LHCN-M2 (cell line): ENCODE data around the gene PON3. TPM values are rescaled to one million over a fixed set of nuclear protein-coding genes. Genes with fewer than 3 reads are reported as not detected.

Experiments
- DNase-seq: peaks from one replicate; pipeline ENCODE4 v3.0.0-alpha.2; 2012; ENCODE audit warnings: low read depth
- total RNA-seq: library from RNA; depleted of rRNA; stranded (reverse); fragments of >200 nt; gene quantifications from 2 replicates; pipeline ENCODE4 v1.2.3, GENCODE V29; 2014

Gene PON3
- total RNA-seq, 1 experiment from 2014 or later: not detected

DNA sequence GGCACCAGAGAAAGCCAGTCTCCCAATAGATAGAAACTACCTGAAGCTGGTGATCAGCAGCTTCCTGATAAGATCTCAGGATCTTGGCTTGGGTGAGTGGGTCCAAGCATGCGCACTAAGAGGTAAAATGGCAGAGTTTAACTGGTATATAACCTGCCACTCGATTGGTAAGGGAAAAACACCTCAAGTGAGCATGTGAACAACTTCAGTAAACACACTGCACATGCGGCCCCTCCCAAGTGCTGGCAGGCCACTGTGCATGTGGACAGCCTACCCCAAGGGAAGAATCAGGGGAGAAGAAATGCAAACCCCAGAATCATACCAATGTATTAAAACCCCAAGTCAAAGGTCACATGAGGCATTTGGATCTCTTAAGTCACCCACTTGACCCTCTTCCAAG lies 54.1 kb downstream of the PON3 start:
- no peak for DNase-seq

DNA sequence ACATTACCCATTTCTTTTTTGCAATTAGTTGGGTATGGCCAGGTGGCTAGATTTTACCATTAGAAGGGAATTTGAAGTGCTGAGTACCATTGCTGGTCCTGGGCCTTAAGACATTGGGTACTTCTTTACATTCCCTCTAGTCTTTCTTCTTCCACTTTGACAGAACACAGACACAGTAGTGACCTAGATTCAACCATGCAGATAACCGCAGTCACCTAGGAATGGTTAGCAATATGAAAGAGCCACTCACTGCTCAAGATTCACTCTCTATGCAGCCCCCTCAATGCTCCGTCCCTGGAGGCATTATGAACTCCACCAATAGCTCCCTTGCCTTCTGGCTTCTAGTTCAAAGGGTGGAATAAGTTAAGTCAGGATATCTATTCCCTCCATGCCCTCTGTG lies 55.7 kb downstream of the PON3 start:
- DNase-seq: no peak

DNA sequence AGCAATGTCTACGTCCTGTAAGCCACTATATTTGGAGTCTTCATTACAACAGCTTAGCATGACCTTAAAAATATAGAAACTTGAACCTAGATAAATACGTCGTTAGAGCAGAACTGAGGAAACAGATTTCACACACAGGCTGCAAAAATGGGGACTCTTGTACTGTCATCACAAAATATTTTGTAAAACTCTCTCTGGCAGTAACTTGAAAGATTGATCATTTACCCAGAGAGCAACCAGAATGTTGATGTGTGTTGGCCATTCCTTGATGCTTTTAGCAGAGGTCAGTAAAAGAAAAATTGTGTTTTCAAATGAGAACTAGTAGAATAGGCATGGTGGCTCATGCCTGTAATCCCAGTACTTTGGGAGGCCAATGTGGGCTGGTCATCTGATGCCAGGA lies 57.3 kb downstream of the PON3 start:
- no peak for DNase-seq

DNA sequence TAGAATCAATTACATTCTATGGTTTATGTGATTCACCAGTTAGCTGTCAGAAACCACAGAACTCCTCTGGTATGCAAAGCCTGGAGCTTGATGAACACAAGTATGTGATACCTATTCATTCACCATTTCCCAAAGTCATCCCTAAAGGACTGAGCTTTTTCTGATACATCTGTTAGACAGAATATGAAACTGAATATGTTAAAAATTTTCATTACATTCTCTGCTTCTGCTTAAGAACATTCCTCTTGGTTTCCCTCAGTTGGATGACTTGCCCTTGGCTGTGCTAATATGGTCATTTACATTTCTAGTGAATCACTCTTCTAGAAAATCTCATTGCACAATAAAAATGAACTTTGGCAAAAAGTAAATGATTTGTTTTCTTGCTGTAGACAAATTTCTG lies 61.1 kb downstream of the PON3 start:
- DNase-seq: peak; percentile 89

DNA sequence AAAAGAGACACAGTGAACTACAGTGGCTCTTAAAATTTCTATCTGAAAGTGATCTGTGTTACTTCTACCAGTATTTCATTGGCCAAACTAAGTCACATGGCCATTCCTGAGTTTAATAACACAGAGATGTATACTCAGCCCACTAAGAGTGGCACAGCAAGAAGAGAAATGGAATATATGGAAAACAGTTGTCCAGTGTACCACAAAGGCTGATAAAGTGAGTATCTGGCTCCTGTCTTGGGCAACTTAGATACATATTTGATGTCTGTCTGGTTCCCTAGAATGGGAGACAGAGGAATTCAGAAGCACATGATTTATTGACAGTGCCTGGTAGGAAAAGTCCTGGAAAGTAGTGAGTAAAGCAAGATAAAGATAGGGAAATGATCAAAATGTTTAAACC lies 61.7 kb downstream of the PON3 start:
- DNase-seq: peak; percentile 55

DNA sequence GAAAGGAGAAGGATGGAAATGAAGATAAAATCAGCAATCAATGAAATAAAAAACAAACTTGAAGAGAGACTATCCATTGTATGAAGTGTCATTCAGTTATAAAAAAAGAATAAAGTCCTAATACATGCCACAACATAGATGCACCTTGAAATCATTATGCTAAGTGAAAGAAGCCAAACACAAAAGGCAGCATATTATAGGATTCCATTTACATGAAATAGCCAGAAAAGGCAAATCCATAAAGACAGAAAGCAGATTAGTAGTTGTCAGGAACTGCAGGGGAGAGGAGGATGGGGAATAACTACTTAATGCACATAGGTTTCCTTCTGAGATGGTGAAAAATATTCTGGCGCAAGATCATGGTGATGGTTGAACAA lies 65.2 kb downstream of the PON3 start:
- peak; percentile 8 for DNase-seq

DNA sequence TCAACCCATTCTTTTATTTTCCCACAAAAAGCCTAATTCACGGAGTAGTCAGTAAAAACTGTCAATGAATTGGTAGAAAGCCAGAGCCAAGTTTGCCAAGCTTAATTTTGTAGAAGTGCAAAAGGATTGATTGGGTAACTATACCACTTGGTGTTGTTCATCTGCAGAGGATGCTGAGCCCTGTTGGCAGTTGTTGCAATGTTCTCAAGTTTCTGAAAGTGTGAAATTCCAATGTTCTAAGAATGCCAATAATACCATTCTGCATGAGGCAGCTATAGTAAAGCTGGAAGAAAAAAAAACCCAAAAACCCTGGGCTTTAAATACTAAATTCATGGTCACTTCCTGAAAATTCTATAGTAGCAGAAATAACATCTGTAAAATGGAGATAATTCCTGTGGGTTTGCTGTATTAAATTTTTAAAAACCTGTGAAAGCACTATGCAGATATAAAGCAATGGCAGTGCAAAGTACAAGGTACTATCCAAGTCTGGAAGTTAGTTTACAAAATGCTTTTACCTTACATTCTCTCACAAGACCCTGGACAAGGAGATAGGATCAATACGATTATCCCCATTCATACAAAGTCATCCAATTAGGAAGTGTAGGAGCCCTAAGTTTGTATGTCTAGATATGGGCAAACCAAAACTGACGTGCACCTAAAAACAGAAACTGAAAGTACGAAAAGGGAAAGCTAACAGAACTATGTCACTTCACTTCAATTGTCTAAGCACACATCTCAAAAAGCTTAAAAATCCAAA lies 65.8 kb downstream of the PON3 start:
- DNase-seq: peak; percentile 85

DNA sequence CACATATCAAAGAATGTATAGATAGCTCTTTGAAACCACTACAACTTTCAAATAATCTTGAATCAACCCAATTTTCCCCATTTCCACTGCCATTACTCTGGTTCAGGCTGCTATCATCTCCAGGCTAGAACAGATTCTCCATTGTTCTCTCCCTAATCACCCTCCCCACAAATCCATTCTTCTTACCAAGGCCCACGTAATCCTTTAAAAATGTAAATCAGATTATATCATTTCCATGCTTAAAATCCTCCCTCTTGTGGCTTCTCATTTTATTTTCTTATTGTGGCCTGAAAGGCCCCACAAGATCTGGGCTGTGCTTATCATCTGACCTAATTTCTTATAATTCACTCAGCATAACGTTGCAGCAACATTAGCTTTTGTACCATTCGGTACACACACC lies 68.8 kb downstream of the PON3 start:
- peak; percentile 17 for DNase-seq

DNA sequence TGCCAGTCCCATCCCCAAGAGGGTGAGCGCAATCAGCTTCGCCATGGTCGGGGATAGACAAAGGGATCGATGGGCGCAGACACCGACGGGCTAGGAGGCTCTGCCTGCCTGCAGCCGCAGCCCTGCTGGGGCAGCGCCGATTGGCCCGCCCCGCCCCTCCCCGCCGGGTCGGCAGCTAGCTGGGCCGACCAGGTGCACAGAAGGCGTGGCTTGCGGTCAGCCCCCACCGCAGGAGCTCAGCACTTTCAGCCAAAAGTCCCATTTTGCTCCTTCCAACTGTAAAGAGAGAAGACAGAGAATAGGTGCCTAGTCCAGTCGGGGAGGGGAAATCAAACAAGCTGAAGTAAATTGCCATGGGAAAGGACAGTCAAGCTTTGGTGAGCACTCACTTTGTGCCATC lies 71.7 kb downstream of the PON3 start, which contains the start of gene PON1:
Gene PON1, minus strand, starts transcription at position 102 of the 400 bp plus-strand sequence. Its CDS starts 57 bp downstream, at position 45.
- DNase-seq: no peak

DNA sequence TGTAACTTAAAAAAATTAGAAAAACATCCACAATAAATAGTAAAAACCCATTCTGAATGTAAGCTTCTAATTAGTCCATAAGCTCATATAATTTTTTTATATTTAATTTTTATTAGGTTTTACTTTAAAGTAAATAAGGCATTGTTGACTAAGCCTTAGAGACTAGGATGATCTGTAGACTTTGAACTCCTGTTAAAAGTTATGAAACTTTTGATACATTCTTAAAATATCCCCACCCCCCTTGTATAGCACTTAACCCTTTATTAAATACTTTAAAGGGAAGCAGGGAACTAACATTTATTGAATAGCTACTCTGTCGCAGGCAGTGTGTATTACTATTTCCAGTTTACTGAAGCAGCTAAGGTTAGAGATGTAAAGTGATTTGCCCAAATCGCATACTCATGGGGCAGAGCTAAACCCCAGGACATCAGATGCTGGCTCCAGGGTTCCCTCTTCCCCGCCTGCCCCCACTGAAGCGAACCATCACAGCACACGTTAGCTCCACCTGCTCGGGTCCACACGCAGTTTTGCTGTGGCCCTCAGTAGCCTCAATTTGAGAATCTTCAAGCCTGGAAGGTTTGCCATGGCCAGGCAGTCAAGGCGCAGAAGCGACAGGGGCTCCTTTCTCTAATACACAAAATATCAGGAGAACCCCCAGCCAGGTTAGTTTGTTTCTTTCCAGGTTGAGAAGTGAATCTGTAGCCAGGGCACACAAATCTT lies 72.6 kb downstream of the PON3 start:
- no peak for DNase-seq

DNA sequence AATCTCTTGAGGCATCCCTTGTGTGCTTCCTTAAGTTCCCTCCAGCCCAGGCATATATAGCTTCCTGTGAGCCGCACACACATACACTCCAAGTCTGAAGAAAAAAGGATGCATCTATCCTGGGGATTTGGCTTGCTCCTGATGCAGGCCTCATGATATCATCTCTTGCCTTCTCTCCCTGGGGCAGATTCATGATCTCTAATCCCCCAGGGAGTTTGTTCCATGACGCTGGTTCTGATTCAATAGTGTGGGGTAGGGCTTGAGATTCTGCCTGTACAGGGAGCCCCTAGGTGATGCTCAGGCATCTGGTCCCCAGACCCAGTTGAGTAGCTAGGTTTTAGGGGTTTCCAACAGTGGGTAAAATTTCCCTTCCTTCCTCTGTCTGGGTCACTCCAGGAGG lies 73.3 kb downstream of the PON3 start:
- peak; percentile 14 for DNase-seq

DNA sequence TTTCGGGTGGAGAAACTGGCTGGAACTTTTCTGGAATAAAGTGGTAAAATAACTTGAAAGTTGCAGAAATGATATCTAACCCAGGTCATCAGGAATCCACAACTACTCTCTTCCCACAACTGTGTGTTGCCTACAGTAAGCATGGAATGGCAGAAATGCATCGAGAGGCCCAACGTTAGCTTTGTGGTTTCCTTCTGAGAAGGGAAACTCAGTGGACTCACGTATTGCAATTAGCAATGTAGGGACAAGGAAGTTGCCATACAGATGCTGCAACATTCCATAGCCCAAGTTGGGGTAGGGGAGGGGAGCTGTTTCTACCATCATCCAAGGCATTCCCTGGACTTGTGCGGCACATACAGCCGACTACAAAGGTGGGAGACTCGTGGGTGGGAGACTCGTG lies 73.8 kb downstream of the PON3 start:
- no peak for DNase-seq

DNA sequence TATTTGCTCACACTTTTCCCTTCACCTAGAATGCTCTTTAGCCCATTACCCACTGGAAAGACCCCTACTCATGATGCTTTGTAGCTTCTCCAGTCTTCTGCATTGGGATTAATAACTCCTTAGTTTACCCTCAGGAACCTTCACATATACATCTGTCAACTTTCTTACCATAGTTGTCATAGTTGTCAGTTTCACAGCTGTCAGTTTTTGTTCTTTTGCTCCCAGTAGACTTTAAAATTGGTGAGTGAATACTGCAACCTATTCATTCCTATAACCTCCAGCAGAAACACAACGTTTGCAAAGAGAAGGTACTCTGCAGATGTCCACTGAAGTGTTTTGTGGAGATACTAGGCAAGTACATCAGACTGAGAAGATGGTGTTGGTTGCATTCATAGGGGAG lies 74.5 kb downstream of the PON3 start:
- no peak for DNase-seq

DNA sequence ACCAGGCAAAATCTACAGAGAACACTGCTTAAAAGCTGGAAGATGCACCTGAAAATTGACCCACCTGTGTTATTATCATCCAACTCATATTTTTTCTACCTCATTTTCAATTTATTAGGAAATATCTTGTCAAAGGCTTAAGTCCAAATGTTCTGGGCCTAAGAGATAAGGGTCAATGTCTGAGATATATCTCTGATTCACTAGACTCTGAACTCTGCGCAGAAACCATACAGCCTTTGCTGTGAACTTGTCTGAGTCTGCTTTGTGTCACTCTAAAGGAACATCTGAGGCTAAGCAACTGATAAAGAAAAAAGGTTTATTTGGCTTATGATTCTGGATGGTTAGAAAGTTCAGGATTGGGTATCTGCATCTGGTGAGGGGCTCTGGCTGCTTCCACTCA lies 75.5 kb downstream of the PON3 start:
- DNase-seq: no peak

DNA sequence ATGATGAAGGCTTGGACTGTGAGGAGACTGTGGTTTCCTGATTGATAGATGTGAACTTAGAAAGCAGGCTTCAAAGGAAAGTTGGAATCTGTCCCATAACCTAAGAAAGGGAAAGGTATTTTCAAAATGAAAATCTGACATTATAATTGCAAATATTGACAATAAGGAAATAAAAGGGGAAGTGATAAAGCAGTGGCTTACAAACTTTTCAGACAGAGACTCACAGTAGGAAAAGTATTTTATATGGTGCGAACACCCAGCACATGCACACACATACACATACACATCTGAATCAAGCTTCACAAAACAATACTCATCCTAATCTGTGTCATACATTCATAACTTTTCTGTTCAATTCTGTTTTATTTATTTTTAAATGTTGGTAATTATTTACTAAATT lies 76.6 kb downstream of the PON3 start:
- no peak for DNase-seq

DNA sequence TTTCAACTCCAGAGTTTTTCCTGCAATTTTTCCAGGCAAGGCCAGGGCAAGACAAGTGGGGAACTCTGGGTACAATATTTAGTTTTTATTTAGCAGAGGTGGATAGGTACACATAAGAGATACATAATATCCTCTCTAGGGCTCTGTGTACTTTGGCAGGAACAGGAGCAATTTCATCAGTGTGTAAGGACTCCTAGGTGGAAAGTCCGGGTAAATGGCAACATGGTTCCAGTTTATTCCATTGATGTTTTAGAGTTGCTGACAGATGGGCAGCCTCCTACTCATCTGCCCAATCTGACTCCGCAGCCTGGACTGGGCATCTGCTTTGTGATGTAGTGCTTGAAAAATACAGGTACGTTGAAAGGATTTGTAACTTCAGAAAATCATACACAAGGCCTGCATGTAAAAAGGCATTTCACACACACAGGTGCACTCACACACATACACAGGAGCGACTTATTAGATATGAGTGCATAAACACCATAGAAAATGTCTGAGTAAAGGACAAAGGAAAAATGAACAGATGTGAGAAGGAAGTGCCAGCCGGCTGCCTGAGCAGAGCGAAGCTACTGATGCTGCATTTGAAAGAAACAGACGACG lies 77.6 kb downstream of the PON3 start:
- no peak for DNase-seq

DNA sequence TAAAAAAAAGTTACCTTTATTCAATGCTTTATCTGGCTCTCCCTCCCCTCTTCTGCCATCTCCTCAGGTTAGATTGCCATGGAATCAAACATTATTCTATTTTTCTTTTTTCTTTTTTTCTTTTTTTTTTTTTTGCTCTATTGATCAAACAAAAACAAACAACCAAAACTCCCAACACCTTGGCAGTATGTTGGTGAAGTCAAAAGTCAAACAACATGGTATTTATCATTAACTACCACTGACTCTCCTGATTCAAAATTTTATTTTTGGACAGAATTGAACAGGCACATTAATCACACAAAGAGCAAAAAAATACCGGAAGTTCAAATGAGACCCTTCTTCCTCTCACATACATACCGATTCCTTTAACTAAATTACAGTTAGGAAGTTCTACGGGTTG lies 78.2 kb downstream of the PON3 start:
- no peak for DNase-seq

DNA sequence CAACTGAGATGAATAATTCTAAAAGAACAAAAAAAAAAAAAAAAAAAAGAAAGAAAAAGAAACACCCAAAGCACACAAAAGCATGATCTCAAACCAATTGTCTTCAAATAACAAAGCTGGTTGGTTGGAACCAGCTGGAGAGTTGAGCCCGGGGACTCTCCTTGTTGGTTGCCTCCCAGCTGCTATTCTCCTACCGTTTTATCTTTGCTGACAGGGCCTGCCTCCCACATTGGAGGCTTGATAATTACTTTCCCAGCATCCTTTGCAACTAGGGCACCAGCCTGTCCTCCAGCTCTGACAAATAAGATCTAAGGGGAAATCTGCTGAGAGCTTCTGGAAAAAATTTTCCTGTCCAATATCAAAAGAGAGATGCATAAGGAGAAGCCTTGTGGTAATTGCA lies 78.6 kb downstream of the PON3 start:
- DNase-seq: no peak

DNA sequence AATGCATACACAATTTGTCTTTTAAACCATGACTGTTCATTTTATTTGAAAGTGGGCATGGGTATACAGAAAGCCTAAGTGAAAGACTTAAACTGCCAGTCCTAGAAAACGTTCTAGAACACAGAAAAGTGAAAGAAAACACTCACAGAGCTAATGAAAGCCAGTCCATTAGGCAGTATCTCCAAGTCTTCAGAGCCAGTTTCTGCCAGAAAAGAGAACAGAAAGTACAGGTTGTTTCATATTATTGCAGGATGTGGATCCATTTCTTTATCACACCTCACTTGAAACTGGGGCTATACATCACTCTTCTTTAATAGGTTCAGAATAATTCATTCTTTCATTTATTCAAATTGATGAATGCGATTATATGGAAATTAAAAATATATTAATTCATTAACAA lies 79.6 kb downstream of the PON3 start:
- DNase-seq: no peak

DNA sequence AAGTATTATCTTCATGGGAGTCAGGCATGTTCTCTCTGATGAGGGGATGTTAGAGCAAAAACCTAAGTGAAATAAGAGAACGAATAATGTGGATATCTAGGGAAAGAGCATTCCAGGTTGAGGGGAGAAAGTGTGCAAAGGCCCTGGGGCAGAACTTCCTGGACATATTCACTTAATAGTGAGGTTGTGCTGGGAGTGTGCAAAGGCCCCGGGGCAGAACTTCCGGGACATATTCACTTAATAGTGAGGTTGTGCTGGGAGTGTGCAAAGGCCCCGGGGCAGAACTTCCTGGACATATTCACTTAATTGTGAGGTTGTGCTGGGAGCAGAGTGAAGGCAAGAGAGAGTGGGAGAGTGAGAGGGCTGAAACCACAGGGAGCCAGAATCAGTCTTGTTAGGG lies 83.6 kb downstream of the PON3 start:
- DNase-seq: no peak

DNA sequence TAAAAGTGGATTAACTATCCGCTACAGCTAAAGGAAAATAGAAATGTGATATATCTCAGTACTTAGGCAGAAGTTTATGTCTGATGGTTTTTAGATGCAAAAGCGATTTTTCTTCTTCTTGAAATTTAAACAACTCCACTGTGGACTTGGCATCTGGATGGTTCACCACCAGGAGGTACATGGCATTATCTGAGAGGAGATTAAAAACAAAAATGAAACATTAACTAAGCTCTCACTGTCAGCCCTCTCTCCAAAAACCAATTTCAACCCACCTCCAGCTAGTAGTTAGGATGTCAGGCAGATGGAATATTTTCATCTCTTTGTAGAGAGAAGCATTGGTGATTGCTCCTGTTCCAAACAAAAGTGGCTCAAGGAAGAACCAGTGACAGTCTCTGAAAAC lies 84.8 kb downstream of the PON3 start:
- no peak for DNase-seq

DNA sequence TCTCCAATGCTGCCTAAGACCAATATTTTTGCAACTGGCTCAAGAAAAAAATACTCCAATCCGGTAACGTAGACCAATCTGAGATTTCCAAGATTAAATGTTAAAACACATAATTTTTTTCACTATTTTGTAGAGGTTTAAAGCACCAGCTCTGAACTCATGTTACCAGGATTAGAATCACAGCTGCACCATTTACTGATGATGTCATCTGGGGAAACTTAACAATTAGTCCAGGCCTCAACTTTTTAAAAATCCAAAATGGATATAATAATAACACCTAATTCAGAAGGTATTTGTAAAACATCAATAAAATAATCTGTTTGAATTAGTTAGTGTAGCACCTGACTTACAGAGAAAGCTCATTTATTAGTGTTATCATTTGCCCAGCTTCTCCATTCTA lies 86.2 kb downstream of the PON3 start:
- DNase-seq: no peak
